ENCODE measurements around the gene FARP1. TPM values are rescaled to one million over a fixed set of nuclear protein-coding genes. Genes with fewer than 3 reads are reported as not detected.

The FARP1 gene
- total RNA-seq, 1 donor from 2014 or later: 128 TPM

DNA sequence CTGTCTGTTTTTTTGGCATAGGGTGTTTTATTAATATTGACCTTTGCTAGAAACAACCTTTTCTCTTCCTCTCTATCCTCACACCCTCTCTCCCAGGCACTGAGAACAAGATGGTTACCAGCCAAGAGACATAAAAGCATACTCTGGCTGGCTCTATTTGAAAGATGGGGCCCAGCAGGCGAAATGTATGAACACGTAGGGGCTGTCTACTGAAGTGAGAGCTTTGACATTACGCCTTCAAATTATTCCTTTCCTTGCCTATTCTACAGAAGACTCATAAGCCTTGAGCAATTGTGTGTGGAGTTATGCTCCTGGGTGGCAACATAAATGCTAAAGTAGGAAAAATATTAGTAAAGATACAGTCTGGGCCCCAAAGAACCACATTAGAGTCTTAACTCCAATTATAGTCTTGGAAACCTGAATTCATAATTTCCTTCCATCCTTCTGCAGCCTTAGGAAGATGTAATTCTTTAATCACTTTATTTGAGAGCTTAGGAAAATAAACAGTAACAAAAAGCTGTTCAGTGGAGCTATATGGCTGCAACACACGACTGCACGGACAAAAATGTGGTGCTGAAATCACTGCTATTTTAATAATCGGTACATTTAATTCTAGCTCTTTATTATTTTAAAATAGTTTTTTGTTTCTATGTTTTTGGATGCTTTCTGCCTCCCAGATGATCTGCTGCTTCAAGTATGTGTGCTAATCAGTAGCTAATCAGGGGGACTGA, 156.5 kb downstream of the FARP1 start:
- H4K20me1 ChIP-seq (ENCODE audit: insufficient read depth, low read length): peaks cover 48% of the 10 kb centered on the region
- H3K4me3 ChIP-seq (ENCODE audit: insufficient read depth, low read depth, low read length): no peak overlapping the region
- TF ChIP-seq, protein P1, sequence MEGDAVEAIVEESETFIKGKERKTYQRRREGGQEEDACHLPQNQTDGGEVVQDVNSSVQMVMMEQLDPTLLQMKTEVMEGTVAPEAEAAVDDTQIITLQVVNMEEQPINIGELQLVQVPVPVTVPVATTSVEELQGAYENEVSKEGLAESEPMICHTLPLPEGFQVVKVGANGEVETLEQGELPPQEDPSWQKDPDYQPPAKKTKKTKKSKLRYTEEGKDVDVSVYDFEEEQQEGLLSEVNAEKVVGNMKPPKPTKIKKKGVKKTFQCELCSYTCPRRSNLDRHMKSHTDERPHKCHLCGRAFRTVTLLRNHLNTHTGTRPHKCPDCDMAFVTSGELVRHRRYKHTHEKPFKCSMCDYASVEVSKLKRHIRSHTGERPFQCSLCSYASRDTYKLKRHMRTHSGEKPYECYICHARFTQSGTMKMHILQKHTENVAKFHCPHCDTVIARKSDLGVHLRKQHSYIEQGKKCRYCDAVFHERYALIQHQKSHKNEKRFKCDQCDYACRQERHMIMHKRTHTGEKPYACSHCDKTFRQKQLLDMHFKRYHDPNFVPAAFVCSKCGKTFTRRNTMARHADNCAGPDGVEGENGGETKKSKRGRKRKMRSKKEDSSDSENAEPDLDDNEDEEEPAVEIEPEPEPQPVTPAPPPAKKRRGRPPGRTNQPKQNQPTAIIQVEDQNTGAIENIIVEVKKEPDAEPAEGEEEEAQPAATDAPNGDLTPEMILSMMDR (IDR thresholded peaks at IDR 0.05; ENCODE audit: insufficient read depth, low read depth, low read length): no peak
- TF ChIP-seq EZH2 (IDR thresholded peaks at IDR 0.05; ENCODE audit: insufficient read depth, low read length): no peak
- Mint-ChIP-seq H3K4me3 (ENCODE audit: unreplicated experiment) (no peak overlapping the region), H3K27me3 (ENCODE audit: low read depth, unreplicated experiment) (no peaks in the 10 kb centered on the region), H3K36me3 (ENCODE audit: low read depth, unreplicated experiment) (peaks cover 6% of the 10 kb centered on the region), H3K9me3 (ENCODE audit: unreplicated experiment) (peaks cover 2% of the 10 kb centered on the region), H3K4me1 (ENCODE audit: low read depth, unreplicated experiment) (peaks cover 34% of the 10 kb centered on the region), H3K27ac (ENCODE audit: unreplicated experiment) (no peak overlapping the region)
- no peak overlapping the region for H3K9ac ChIP-seq (ENCODE audit: low read length)
- H3K4me2 ChIP-seq (ENCODE audit: low read length): no peak overlapping the region
- H3K79me2 ChIP-seq (ENCODE audit: insufficient read depth, low read length): peaks cover 67% of the 10 kb centered on the region
- H3K36me3 ChIP-seq (ENCODE audit: insufficient read depth, low read length): no peaks in the 10 kb centered on the region
- no peak overlapping the region for H2AFZ ChIP-seq (ENCODE audit: low read depth, low read length)
- peaks cover 30% of the 10 kb centered on the region for H3K4me1 ChIP-seq (ENCODE audit: insufficient read depth, low read length)
- DNase-seq (ENCODE audit: low read depth) (no peak), FAIRE-seq (no peak)
- H3K27ac ChIP-seq (ENCODE audit: low read depth, low read length): no peak overlapping the region
- H3K9me3 ChIP-seq (ENCODE audit: insufficient read depth, low read depth, low read length): no peaks in the 10 kb centered on the region
- H3K27me3 ChIP-seq (ENCODE audit: insufficient read depth, low read length): no peaks in the 10 kb centered on the region

DNA sequence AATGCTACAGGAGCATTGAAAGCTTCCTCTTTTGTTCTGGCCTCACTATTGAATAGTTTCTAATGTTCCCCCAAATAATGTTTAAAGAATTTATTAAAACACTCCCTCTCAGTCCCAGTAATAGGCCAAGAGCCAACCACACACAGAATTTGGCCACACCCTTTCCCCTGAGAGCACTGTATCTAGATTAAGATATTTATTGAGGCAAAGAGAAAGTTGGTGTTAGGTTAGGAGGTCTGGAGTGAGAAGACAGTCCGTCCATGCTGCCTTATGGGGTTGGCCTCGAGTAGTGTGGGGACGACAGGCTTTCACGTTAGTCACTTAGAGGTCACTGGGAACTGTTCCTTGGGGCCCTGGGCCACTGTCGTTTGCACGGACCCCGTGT, 157.1 kb downstream of the FARP1 start:
- peaks cover 30% of the 10 kb centered on the region for H3K4me1 ChIP-seq (ENCODE audit: insufficient read depth, low read length)
- Mint-ChIP-seq H3K4me1 (ENCODE audit: low read depth, unreplicated experiment) (peaks cover 34% of the 10 kb centered on the region), H3K27ac (ENCODE audit: unreplicated experiment) (no peak overlapping the region), H3K36me3 (ENCODE audit: low read depth, unreplicated experiment) (peaks cover 6% of the 10 kb centered on the region), H3K4me3 (ENCODE audit: unreplicated experiment) (no peak overlapping the region), H3K9me3 (ENCODE audit: unreplicated experiment) (peaks cover 2% of the 10 kb centered on the region), H3K27me3 (ENCODE audit: low read depth, unreplicated experiment) (no peaks in the 10 kb centered on the region)
- no peak overlapping the region for H3K4me3 ChIP-seq (ENCODE audit: insufficient read depth, low read depth, low read length)
- no peaks in the 10 kb centered on the region for H3K9me3 ChIP-seq (ENCODE audit: insufficient read depth, low read depth, low read length)
- no peak for FAIRE-seq
- TF ChIP-seq, protein P1 (IDR thresholded peaks at IDR 0.05; ENCODE audit: insufficient read depth, low read depth, low read length): no peak
- TF ChIP-seq EZH2 (IDR thresholded peaks at IDR 0.05; ENCODE audit: insufficient read depth, low read length): no peak
- H3K79me2 ChIP-seq (ENCODE audit: insufficient read depth, low read length): peaks cover 71% of the 10 kb centered on the region
- H3K27ac ChIP-seq (ENCODE audit: low read depth, low read length): no peak overlapping the region
- H2AFZ ChIP-seq (ENCODE audit: low read depth, low read length): no peak overlapping the region
- no peak overlapping the region for H3K9ac ChIP-seq (ENCODE audit: low read length)
- no peaks in the 10 kb centered on the region for H3K27me3 ChIP-seq (ENCODE audit: insufficient read depth, low read length)
- DNase-seq (ENCODE audit: low read depth): no peak
- no peaks in the 10 kb centered on the region for H3K36me3 ChIP-seq (ENCODE audit: insufficient read depth, low read length)
- H3K4me2 ChIP-seq (ENCODE audit: low read length): no peak overlapping the region
- H4K20me1 ChIP-seq (ENCODE audit: insufficient read depth, low read length): peaks cover 48% of the 10 kb centered on the region

Data from astrocyte (in vitro differentiated cells and primary cell).